NCI-H2171 treated with DMSO at 0.1 percent for 48 hours (cell line): ENCODE results near the gene HNRNPUL2.
"Not testable (repeated sequence)": the region's sequence is repeated elsewhere in the genome, so short reads cannot be mapped to it uniquely, and the experiment has no call there.

Experiments
- DNase-seq: peaks from one replicate; lab custom pipeline; 2025; lab: John Stamatoyannopoulos, UW

The HNRNPUL2 gene

GRCh38 chr11:62703921-62704320 lies 23.3 kb downstream of the HNRNPUL2 start:
- not testable (repeated sequence) for DNase-seq

GRCh38 chr11:62702246-62702645 lies 25.0 kb downstream of the HNRNPUL2 start:
- no peak for DNase-seq

GRCh38 chr11:62694455-62695167 lies 32.6 kb downstream of the HNRNPUL2 start:
- peak; percentile 28 for DNase-seq

GRCh38 chr11:62693624-62694023 lies 33.6 kb downstream of the HNRNPUL2 start:
- DNase-seq, result not testable (repeated sequence)

GRCh38 chr11:62689421-62690183 lies 37.7 kb downstream of the HNRNPUL2 start, which contains the start of gene LRRN4CL:
LRRN4CL (minus strand) TSS chr11:62689530; CDS start chr11:62688508, 1,022 bp downstream.
- peak; percentile 45 for DNase-seq

GRCh38 chr11:62688491-62688890 lies 38.8 kb downstream of the HNRNPUL2 start:
- DNase-seq, result no peak

- DNase-seq, result no peak
Measured at GRCh38 chr11:62687508-62688396, 39.5 kb downstream of the HNRNPUL2 start.

GRCh38 chr11:62682518-62682917 lies 44.7 kb downstream of the HNRNPUL2 start:
- no peak for DNase-seq

- peak; percentile 52 for DNase-seq
Measured at GRCh38 chr11:62680825-62681240, 46.4 kb downstream of the HNRNPUL2 start.

GRCh38 chr11:62678770-62679696 lies 48.2 kb downstream of the HNRNPUL2 start, which contains the start of gene UBXN1:
UBXN1 (minus strand) TSS chr11:62679073; CDS start chr11:62678923, 150 bp downstream.
- peak; percentile 94 for DNase-seq

- DNase-seq, result no peak
Measured at GRCh38 chr11:62678433-62678769, 48.9 kb downstream of the HNRNPUL2 start.

GRCh38 chr11:62677714-62678113 lies 49.5 kb downstream of the HNRNPUL2 start:
- no peak for DNase-seq

GRCh38 chr11:62677156-62677555 lies 50.1 kb downstream of the HNRNPUL2 start:
- DNase-seq, result peak; percentile 52

GRCh38 chr11:62676698-62677097 lies 50.6 kb downstream of the HNRNPUL2 start:
- no peak for DNase-seq

- not testable (repeated sequence) for DNase-seq
Measured at GRCh38 chr11:62675415-62675814, 51.8 kb downstream of the HNRNPUL2 start.

- no peak for DNase-seq
Measured at GRCh38 chr11:62673196-62673525, 54.1 kb downstream of the HNRNPUL2 start.

- peak; percentile 89 for DNase-seq
Measured at GRCh38 chr11:62671608-62672389, 55.5 kb downstream of the HNRNPUL2 start, which contains the start of the genes LBHD1 and UQCC3. LBHD1 (minus strand) TSS chr11:62672267; CDS start chr11:62670031, 2,236 bp downstream. UQCC3 (plus strand) TSS chr11:62671673; CDS start chr11:62671746, 73 bp downstream.

GRCh38 chr11:62671236-62671607 lies 56.0 kb downstream of the HNRNPUL2 start:
- DNase-seq, result no peak

GRCh38 chr11:62669420-62670161 lies 57.7 kb downstream of the HNRNPUL2 start:
- peak; percentile 22 for DNase-seq
